ENCODE results near the gene SLC34A3. TPM values are rescaled to one million over a fixed set of nuclear protein-coding genes. Genes with fewer than 3 reads are reported as not detected.

The SLC34A3 gene
- total RNA-seq, 1 donor from 2014 or later = not detected

GRCh38 chr9:137244486-137245449 lies 14.1 kb downstream of the SLC34A3 start:
- TF ChIP-seq CTCF (IDR thresholded peaks at IDR 0.05) = no peak
- H3K4me3 Mint-ChIP-seq (ENCODE audit: unreplicated experiment) = no peak overlapping the region
- H3K4me1 Mint-ChIP-seq (ENCODE audit: unreplicated experiment) = peaks cover 23% of the 10 kb centered on the region
- DNase-seq (ENCODE audit: extremely low spot score, unreplicated experiment) = no peak
- H3K27me3 Mint-ChIP-seq (ENCODE audit: unreplicated experiment) = no peaks in the 10 kb centered on the region
- peaks cover 9% of the 10 kb centered on the region for H3K36me3 Mint-ChIP-seq (ENCODE audit: unreplicated experiment)
- H3K9me3 Mint-ChIP-seq (ENCODE audit: unreplicated experiment) = no peaks in the 10 kb centered on the region
- no peak overlapping the region for H3K27ac Mint-ChIP-seq (ENCODE audit: unreplicated experiment)

DNA sequence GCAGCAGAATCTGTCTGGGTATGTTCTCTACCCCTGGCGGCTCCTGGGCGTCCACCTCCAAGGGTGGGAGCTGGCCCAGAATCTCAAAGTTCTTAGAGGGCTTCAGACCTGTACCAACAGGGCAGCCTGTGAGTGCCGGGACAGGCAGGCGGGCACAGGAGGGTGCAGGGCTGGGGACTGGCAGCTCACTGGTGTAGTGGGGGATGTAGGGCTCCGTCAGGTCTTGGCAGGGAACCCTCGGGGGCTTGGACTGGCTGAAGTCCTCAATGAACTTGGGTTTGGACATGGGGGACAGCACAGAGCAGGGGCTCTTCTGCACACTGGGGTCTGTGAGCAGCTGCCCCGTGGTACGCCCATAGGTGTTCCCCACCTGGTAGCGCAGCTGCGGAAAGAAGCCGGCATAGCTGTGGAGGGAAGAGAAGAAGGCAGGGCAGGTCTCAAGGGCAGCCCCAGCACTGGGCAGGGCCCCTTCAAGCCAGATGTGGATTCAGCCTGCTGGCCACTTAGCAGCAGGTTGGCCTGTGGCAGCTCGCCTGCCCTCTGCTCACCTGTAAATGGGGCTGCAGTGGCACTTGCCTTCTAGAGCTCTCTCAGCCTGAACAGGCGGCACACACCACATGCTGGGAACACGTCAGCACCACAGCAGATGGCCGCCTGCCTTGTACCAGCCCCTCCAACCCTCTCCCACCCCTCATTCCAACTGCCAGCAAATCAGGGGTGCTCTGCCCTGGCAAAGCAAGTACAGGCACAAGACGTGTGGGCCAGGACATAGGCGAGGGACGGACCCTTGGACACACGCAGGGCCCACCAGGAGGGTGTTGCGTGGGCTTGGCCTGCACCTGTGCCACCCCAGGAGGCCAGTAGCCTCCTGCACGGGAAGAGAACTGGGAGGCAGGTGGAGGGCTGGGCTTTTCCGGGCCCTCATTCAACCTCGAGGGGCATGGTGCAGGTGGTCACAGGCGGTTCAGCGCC lies 15.0 kb downstream of the SLC34A3 start:
- peaks cover 20% of the 10 kb centered on the region for H3K4me1 Mint-ChIP-seq (ENCODE audit: unreplicated experiment)
- peaks cover 9% of the 10 kb centered on the region for H3K36me3 Mint-ChIP-seq (ENCODE audit: unreplicated experiment)
- no peak overlapping the region for H3K4me3 Mint-ChIP-seq (ENCODE audit: unreplicated experiment)
- TF ChIP-seq CTCF (IDR thresholded peaks at IDR 0.05) = no peak
- no peaks in the 10 kb centered on the region for H3K9me3 Mint-ChIP-seq (ENCODE audit: unreplicated experiment)
- no peaks in the 10 kb centered on the region for H3K27me3 Mint-ChIP-seq (ENCODE audit: unreplicated experiment)
- DNase-seq (ENCODE audit: extremely low spot score, unreplicated experiment) = no peak
- H3K27ac Mint-ChIP-seq (ENCODE audit: unreplicated experiment) = no peak overlapping the region

GRCh38 chr9:137247135-137247915 lies 16.6 kb downstream of the SLC34A3 start:
- DNase-seq (ENCODE audit: extremely low spot score, unreplicated experiment) = no peak
- Mint-ChIP-seq H3K36me3 (ENCODE audit: unreplicated experiment) (peaks cover 7% of the 10 kb centered on the region), H3K4me1 (ENCODE audit: unreplicated experiment) (peaks cover 17% of the 10 kb centered on the region), H3K4me3 (ENCODE audit: unreplicated experiment) (no peak overlapping the region), H3K9me3 (ENCODE audit: unreplicated experiment) (no peaks in the 10 kb centered on the region), H3K27me3 (ENCODE audit: unreplicated experiment) (no peaks in the 10 kb centered on the region), H3K27ac (ENCODE audit: unreplicated experiment) (no peak overlapping the region)
- no peak for TF ChIP-seq CTCF (IDR thresholded peaks at IDR 0.05)

GRCh38 chr9:137247916-137248175 lies 17.1 kb downstream of the SLC34A3 start:
- H3K27me3 Mint-ChIP-seq (ENCODE audit: unreplicated experiment) = no peaks in the 10 kb centered on the region
- H3K4me1 Mint-ChIP-seq (ENCODE audit: unreplicated experiment) = peaks cover 11% of the 10 kb centered on the region
- TF ChIP-seq CTCF (IDR thresholded peaks at IDR 0.05) = no peak
- no peak overlapping the region for H3K4me3 Mint-ChIP-seq (ENCODE audit: unreplicated experiment)
- DNase-seq (ENCODE audit: extremely low spot score, unreplicated experiment) = no peak
- H3K9me3 Mint-ChIP-seq (ENCODE audit: unreplicated experiment) = no peaks in the 10 kb centered on the region
- H3K27ac Mint-ChIP-seq (ENCODE audit: unreplicated experiment) = no peak overlapping the region
- H3K36me3 Mint-ChIP-seq (ENCODE audit: unreplicated experiment) = peaks cover 1% of the 10 kb centered on the region

All from osteocyte (in vitro differentiated cells).